ENCODE measurements around the gene RILPL1.

DNA sequence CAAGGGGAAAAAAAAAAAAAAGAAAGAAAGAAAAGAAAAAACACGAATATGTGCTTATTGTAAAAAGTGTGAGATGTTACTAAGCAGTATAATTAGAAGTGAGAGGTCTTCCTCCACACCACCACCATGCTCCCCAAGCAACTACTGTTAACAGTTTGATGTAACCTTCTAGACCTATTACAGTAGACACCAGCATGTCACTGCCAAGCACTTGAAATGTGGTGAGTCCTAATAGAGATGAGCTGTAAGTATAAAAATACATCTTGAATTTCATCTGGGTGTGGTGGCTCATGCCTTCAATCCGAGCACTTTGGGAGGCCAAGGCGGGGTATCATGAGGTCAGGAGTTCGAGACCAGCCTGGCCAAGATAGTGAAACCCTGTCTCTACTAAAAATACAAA is 83.7 kb downstream of the RILPL1 start:
- TF ChIP-seq, protein P1, sequence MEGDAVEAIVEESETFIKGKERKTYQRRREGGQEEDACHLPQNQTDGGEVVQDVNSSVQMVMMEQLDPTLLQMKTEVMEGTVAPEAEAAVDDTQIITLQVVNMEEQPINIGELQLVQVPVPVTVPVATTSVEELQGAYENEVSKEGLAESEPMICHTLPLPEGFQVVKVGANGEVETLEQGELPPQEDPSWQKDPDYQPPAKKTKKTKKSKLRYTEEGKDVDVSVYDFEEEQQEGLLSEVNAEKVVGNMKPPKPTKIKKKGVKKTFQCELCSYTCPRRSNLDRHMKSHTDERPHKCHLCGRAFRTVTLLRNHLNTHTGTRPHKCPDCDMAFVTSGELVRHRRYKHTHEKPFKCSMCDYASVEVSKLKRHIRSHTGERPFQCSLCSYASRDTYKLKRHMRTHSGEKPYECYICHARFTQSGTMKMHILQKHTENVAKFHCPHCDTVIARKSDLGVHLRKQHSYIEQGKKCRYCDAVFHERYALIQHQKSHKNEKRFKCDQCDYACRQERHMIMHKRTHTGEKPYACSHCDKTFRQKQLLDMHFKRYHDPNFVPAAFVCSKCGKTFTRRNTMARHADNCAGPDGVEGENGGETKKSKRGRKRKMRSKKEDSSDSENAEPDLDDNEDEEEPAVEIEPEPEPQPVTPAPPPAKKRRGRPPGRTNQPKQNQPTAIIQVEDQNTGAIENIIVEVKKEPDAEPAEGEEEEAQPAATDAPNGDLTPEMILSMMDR (IDR thresholded peaks at IDR 0.05): no peak
- TF ChIP-seq POLR2A (IDR thresholded peaks at IDR 0.05): no peak

Measured in uterus (tissue), 2 donors.